Activated effector memory CD4-positive, alpha-beta T cell treated with anti-CD3 and anti-CD28 coated beads, Interleukin-2, amount 50 U/mL, for 16 hours (primary cell): ENCODE results near the gene OSBPL5.

Experiments used
- DNase-seq: peaks from one replicate; pipeline ENCODE4 v3.0.0-alpha.2; 2020

The OSBPL5 gene

DNA sequence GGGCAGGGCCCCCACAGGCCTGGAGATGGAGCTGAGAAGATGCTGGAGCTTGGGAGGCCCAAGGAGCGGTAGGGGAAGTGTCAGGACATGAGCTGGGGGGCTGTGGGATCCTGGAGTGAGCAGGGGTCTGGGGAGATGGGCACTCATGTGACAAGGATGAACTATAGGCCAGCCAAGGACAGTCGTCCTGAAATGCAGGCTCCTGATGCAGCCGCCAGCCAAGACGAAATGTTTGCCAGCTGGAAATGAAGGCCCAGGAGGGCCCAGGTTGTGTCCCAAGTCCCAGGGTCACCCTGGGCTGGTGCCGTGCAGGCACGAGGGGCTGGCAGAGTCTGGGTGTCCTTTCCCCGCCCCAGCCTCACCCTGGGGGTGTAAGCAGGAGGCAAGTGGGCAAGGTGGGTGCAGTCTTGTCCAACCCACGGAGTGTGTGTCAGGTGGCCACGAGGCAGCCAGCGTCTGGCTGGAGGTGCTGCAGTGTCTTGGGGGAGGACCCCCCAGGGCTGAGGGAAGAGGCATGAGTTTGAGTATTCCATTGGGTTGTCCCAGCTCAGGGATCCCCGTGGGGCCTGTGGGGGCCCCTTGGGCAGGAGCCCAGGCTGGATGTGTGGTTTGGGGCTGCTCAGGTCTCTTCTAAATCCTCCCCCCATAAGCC, 32.1 kb upstream of the OSBPL5 start:
- no peak for DNase-seq

- DNase-seq: peak; percentile 57
These were observed 31.3 kb upstream of the OSBPL5 start for GRCh38 chr11:3196161-3197043.

DNA sequence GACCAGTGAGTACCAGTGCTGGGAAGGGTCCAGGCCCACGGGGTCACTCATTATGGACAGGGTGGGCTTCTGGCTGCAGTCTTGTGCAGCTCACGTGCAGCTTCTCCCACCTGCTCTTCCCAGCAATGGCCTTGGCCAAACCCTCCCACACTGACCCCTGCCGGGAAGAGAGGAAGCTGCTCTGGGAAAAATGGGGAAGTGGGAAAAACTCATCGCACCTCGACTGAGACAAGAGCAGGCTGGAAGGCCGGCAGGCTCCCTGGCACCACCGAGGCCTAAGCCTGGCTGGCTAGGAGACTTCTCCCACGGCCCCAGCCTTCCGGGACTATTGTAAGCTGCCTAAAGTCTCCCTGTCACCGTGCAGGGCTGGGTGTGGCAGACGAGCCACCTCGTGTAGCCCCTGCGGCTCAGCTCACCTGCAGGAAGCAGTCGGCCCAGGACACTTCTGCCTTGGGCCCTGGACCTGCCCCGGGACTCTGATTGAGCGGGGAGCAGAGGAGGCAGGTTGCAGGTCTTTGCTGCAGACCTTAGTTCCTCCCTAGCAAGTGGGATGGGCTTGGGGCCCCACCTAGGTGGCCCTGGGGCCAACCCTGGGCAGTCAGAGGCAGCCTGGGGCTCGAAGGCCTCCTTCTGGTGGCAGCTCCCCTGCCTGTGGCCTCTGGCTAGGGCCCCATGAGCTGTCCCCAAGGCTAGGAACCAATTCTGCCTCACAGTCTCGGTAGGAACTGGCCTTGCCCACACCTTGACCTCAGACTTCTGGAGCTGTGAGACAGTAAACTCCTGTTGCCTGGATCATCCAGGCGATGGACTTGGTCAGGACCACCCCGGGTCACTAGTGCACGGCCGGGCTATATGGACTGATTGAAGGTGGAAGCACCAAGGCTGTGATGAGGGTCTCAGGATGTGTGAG, 30.4 kb upstream of the OSBPL5 start:
- DNase-seq: no peak

GRCh38 chr11:3194016-3194816, 29.1 kb upstream of the OSBPL5 start:
- no peak for DNase-seq

DNA sequence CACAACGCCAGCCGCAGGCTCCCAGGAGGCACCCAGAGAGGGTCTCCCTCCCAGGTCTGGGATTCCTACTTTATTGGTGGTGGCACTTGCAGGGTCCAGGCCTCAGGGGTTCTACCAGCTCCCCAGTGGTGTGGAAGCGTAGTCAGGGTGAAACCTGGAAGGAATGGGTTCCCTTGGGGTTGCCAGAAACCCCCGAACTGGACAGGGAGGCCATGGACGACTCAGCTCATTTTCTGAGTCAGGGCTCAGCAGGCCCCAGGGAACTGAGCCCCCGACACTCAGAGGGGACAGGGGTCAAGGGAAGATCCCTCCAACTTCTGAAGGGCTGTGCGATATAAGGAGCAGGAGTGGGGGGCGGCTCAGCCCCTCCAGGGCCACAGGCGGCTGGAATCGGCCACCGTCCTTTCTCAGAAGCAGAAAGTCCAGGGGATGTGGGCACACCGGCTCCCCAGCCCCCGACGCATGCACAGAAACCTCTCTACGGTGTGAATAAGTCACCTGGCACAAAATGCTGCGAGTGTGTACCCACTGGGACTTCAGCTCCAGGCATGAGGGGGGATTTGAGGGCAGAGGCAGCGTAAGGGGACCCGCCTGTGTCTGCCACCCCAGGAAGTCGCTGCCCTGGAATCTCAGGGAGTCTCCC, 28.4 kb upstream of the OSBPL5 start:
- DNase-seq: no peak

- DNase-seq: peak; percentile 60
These were observed 27.6 kb upstream of the OSBPL5 start for GRCh38 chr11:3192511-3193372.

- DNase-seq: no peak
These were observed 26.6 kb upstream of the OSBPL5 start for GRCh38 chr11:3191586-3192324.

GRCh38 chr11:3190600-3190999, 25.5 kb upstream of the OSBPL5 start:
- peak; percentile 24 for DNase-seq

DNA sequence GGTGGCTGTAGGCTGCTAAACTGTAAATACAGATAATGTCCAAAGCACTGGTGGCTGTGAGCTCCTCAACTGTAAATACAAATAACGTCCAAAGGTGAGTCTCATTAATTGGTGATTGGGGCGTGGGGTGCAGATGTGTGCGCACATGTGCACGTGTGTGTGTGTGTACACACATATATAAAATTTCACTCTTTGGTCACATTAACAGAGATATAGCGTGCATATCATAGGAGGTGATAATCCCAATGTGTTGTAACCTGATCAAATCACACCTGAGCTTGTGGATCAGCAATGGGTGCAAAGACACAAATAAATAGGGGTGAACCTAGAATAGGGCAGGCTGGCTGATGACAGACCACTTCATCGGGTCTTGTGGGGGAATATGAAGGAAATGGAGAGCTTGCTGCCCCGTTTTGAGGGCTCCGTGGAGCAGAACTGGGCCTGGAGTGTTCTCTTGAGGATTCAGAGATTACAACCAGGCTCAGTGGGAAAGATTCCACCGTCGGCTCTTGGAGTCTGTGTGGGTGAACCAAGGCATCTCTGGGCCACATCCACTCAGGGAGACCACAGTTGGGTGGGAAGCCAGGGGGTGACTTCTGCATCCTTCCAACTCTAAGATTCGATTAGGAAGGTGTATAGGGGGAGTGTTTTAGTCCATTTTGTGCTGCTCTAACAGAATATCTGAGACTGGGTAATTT, 24.9 kb upstream of the OSBPL5 start:
- DNase-seq: peak; percentile 37

DNA sequence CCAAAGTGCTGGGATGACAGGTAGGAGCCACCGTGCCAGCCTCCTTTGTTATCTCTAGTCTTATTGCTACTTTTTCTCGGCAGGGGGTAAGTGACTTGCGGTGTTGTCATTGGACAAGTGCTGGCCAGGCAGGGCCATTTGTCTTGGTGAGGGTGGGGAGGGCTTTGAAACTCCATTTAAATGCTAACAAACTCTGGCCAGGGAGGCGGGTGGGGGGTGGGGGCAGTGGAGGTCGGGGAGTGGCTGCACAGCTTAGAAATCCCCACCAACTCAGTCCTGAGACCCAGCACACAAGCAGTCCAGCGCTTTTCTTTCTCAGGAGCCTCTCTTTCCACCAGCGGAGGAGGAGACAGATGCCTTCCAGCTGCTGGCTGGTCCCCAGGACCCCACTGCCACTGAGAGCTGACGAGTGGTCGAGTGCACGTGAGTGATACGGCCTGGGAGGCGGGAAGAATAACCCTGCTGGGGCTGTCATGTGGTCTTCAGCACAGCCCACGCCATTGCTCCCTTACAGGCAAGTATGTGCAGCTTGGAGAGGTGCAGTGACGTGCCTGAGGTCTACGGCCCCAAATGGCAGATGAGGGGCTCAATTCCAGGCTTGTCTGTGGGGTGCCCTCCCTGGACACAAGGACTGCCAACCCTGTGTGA, 24.2 kb upstream of the OSBPL5 start:
- DNase-seq: peak; percentile 41

DNA sequence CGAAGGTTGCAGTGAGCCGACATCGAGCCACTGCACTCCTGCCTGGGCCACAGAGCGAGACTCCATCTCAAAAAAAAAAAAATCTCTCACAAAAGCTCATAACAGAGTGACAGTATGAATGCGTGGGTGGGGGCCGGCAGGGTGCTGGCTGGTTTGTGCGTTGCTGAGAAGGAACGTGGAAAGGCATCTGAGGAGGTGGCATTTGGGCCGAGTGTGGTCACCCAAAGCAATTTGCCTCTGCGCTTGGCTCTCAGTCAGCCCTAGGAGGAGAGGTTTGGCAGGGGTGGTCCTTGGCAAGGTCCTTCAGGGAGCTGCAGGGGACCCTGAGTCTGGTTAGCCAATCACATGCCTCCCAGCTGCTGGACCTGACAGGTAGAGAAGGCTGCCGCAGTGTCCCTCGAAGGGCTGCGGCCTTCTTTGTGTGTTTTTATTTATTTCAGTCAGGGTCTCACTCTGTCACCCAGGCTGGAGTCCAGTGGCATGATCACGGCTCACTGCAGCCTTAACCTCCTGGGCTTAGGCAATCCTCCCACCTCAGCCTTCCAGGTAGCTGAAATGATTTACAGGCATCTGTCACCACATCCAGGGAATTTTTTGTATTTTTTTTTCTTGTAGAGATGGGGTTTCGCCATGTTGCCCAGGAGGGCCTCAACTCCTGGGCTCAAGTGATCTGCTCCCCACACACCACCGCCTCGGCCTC, 23.5 kb upstream of the OSBPL5 start:
- no peak for DNase-seq

DNA sequence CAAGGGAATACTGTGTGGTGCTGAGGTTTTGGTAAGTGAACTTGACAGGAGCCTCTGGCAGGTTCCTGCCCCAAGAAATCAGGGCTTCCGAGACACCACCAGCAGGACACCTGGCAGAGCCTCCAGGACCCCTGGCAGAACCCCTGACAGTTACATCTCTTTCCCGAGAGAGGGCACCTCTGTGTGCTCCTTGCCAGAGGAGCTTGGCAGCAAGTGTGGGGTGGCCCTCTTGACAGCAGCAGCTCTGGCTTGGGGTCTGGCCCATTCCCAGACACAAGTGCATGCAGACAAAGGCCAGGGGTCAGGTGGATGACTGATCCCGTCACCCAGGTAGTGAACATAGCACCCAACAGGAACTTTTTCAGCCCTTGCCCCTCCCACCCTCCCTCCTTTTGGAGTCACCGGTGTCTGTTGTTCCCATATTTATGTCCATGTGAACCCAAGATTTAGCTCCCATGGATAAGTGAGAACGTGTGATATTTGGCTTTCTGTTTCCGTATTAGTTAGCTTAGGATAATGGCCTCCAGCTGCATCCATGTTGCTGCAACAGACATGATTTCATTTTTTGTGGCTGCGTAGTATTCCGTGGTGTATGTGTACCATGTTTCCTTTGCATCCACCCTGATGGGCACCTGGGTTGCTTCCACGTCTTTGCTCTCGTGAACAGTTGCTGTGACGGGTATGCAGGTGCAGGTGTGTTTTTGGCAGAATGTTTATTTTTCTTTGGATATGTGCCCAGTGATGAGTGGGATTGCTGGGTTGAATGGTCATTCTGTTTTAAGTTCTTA, 21.2 kb upstream of the OSBPL5 start:
- peak; percentile 28 for DNase-seq

DNA sequence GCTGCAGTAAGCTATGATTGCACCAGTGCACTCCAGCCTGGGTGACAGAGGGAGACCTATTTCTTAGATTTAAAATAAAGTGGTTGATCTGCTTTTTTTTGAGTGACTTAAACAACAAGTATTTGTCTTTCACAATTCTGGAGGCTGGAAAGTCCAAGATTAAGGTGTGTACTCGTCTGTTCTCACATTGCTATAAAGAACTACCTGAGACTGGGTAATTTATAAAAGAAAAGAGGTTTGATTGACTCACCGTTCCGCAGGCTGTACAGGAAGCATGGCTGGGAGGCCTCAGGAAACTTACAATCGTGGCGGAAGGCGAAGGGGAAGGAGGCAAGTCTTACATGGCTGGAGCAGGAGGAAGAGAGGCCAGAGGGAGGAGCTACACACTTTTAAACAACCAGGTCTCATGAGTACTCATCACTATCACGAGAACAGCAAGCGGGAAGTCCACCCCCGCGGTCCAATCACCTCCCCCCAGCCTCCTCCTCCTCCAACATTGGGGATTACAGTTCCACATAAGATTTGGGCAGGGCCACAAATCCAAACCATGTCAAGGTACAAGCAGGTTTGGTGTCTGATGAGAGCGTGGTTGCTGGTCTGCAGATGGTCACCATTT, 19.7 kb upstream of the OSBPL5 start:
- DNase-seq: no peak

DNA sequence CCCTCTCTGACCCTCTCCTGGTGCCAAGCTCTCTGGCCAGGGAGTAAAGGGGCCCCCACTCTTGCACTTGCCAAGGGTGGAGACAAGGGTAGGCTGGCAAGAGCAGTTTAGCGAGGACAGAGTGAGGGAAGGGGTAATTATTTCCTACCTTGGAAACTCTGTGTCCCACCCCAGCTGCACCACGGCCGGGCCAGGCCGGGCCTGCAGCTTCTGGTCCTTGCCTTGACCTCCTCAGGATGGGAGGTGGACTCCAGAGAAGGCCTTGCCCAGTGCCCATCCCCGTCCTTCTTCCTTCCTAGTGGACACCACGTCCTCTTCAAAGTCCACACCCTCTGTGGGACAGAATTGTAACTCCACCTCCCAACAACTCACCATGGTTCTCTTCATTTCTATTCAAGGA, 18.4 kb upstream of the OSBPL5 start:
- DNase-seq: no peak

DNA sequence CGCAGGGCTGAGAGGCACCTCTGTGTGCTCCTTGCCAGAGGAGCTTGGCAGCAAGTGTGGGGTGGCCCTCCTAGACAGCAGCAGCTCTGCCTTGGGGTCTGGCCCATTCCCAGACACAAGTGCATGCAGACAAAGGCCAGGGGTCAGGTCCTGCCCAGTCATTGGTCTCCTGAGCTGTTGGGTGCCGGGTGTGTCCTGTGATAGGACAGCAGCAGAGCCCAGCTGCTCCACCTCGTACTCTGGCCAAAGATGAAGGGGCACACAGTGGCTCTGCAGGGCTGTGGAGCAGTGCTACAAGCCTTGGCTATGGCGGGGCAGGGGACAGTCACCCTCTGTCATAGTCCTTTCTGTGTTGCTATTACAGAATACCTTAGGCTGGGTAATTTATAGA, 17.3 kb upstream of the OSBPL5 start:
- DNase-seq: no peak

DNA sequence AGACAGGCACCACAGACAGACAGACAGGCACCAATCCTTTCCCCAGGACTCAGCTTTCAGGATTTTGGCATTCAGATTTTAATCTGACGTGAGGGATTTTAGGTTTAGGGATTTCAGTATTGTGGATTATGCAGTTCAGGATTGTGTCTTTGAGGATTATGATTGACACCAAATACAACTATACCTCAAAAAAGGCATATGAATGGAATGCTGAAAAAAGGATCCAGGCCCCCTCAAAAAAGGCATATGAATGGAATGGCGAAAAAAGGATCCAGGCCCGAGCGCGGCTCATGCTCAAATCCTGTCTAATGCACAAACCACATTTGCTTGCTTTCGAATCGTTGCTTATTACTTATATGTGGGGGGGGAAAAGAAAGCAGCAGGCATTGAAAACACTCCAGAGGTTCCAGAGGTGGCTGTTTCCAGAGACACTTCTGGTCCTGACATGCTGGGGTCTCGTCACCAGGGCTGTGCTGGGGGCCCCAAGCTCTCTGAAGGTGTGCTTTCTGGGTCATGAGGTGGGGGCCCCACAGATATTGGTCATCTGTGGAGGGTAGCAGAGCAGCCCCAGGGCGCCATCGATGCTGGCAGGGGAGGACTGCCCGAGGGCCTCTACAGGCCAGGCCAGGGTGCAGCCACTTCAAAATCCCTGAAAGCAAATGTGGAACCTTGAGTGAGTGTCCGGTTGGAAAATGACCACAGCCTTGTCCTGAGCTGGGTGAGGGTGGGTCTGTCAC, 16.8 kb upstream of the OSBPL5 start:
- DNase-seq: no peak
